Endodermal cell (in vitro differentiated cells): ENCODE data around the gene EML2. TPM values are rescaled to one million over a fixed set of nuclear protein-coding genes. Genes with fewer than 3 reads are reported as not detected.
A peak's percentile ranks its signal among the peaks of the same experiment; 100 is the strongest.

Source experiments
- DNase-seq: peaks from one replicate; pipeline ENCODE4 v3.0.0-alpha.2; 2017
- H3K27ac ChIP-seq: 2 replicates; pipeline ENCODE4 v1.5.1; 2013; ENCODE audit warnings: mild to moderate bottlenecking, low read depth, low read length, moderate library complexity
- H3K27me3 ChIP-seq: 2 replicates; pipeline ENCODE4 v1.6.1; 2013; ENCODE audit warnings: mild to moderate bottlenecking, low read length, moderate library complexity; ENCODE audit not compliant: insufficient read depth, control insufficient read depth, poor library complexity, severe bottlenecking
- H3K36me3 ChIP-seq: 2 replicates; pipeline ENCODE4 v1.7.0; 2013; ENCODE audit warnings: mild to moderate bottlenecking, low read length, moderate library complexity; ENCODE audit not compliant: control insufficient read depth, insufficient read depth
- H3K4me1 ChIP-seq: one replicate; pipeline ENCODE4 v1.7.0; 2013; ENCODE audit warnings: low read length; ENCODE audit not compliant: control insufficient read depth, insufficient read depth
- H3K4me3 ChIP-seq: 2 replicates; pipeline ENCODE4 v1.5.1; 2013; ENCODE audit warnings: mild to moderate bottlenecking, low read length, moderate library complexity
- H3K9ac ChIP-seq: 2 replicates; pipeline ENCODE4 v1.6.1; 2013; ENCODE audit warnings: mild to moderate bottlenecking, low read length, moderate library complexity; ENCODE audit not compliant: poor library complexity, severe bottlenecking; ENCODE audit errors: extremely low read depth
- H3K9me3 ChIP-seq: 2 replicates; pipeline ENCODE4 v1.6.1; 2013; ENCODE audit warnings: mild to moderate bottlenecking, low read length, moderate library complexity; ENCODE audit not compliant: control insufficient read depth
- H3K27ac Mint-ChIP-seq: 2 replicates; pipeline ENCODE4 v1.8.0; 2020; ENCODE audit warnings: mixed read lengths
- H3K27me3 Mint-ChIP-seq: 2 replicates; pipeline ENCODE4 v1.8.0; 2021; ENCODE audit warnings: mild to moderate bottlenecking, mixed read lengths; ENCODE audit not compliant: insufficient read depth
- H3K36me3 Mint-ChIP-seq: 2 replicates; pipeline ENCODE4 v1.8.0; 2020; ENCODE audit warnings: low read depth, mixed read lengths
- H3K4me1 Mint-ChIP-seq: 2 replicates; pipeline ENCODE4 v1.8.0; 2020; ENCODE audit warnings: mixed read lengths
- H3K4me3 Mint-ChIP-seq: 2 replicates; pipeline ENCODE4 v1.8.0; 2020; ENCODE audit warnings: mild to moderate bottlenecking, moderate library complexity, mixed read lengths
- H3K9me3 Mint-ChIP-seq: 2 replicates; pipeline ENCODE4 v1.8.0; 2020; ENCODE audit warnings: mild to moderate bottlenecking, mixed read lengths
- WGBS, 2 experiments: methylation state at CpG; one replicate each; pipeline versions ENCODE4 v1.1.5 to v1.1.7; 2013; ENCODE audit warnings: missing lambda C conversion rate in 2 of 2, mixed read lengths in 1 of 2; ENCODE audit not compliant: insufficient coverage in 1 of 2, insufficient read length in 1 of 2; 5-methylcytosine and 5-hydroxymethylcytosine counted together
- total RNA-seq, 2 donors: library from RNA; stranded (reverse); fragmentation: NEBNext Ultra II Directional in 1 of 2; extraction: Animal tissue kit (Norgen Biotek cat#: 25700) in 1 of 2; gene quantifications; 2 replicates in 1 of 2; 3 replicates in 1 of 2; pipeline ENCODE4 v1.2.1, GENCODE V29; 2021
- TF ChIP-seq, protein P1 (sequence below): fragments of 200-600 bp; sonication (generic); conservative IDR thresholded peaks from 2 replicates; pipeline ENCODE4 v1.5.0; 2021; ENCODE audit warnings: antibody characterized with exemption, mild to moderate bottlenecking

The EML2 gene
- total RNA-seq, 2 donors from 2014 or later: 42.9 to 79.3 TPM

DNA sequence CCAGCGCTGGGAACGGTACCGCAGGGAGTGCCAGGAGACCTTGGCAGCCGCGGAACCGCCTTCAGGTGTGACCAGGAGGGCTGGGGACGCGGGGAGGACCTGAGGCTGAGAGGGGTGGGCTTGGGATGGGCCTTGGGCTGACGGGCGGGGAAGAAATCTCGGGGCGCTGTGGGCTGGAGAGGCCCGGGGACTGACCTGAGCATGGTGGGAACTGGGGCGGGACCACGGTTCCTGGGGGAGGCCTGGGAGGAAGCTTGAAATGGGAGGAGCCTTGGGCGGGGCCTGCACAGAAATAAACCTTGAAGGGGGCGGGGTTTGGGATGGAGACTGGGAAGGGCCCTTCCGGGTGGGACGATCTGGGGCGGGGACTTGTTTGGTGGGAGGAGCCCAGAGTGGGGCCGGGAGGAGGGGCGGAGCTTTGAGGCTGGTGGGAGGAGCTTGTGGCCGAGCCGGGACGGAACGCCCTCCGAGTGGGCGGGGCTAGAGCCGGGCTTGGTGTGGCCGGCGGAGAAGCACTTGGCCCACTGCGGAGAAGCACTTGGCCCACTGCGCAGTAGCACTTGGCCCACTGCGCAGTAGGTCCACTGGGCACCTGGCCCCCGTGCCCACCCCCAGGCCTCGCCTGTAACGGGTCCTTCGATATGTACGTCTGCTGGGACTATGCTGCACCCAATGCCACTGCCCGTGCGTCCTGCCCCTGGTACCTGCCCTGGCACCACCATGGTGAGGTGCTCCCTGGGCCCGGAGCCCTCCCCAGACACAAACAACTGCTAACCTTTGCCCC lies 31.7 kb upstream of the EML2 start:
- H3K9me3 ChIP-seq: no peaks in the 10 kb centered on the region
- Mint-ChIP-seq H3K4me3 (peak overlapping the region; percentile 55), H3K36me3 (no peaks in the 10 kb centered on the region), H3K27me3 (peaks cover 62% of the 10 kb centered on the region), H3K4me1 (peaks cover 11% of the 10 kb centered on the region), H3K27ac (peak overlapping the region; percentile 82), H3K9me3 (no peaks in the 10 kb centered on the region)
- H3K27ac ChIP-seq: no peak overlapping the region
- peak overlapping the region; percentile 82 for H3K4me3 ChIP-seq
- DNase-seq: peak; percentile 99
- H3K9ac ChIP-seq: peak overlapping the region; percentile 20
- H3K36me3 ChIP-seq: no peaks in the 10 kb centered on the region
- H3K27me3 ChIP-seq: no peaks in the 10 kb centered on the region
- TF ChIP-seq, protein P1, sequence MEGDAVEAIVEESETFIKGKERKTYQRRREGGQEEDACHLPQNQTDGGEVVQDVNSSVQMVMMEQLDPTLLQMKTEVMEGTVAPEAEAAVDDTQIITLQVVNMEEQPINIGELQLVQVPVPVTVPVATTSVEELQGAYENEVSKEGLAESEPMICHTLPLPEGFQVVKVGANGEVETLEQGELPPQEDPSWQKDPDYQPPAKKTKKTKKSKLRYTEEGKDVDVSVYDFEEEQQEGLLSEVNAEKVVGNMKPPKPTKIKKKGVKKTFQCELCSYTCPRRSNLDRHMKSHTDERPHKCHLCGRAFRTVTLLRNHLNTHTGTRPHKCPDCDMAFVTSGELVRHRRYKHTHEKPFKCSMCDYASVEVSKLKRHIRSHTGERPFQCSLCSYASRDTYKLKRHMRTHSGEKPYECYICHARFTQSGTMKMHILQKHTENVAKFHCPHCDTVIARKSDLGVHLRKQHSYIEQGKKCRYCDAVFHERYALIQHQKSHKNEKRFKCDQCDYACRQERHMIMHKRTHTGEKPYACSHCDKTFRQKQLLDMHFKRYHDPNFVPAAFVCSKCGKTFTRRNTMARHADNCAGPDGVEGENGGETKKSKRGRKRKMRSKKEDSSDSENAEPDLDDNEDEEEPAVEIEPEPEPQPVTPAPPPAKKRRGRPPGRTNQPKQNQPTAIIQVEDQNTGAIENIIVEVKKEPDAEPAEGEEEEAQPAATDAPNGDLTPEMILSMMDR: no peak
- WGBS, 2 experiments: 23 to 63% methylated on average over 9 to 42 of the region's 42 CpGs
- no peaks in the 10 kb centered on the region for H3K4me1 ChIP-seq

DNA sequence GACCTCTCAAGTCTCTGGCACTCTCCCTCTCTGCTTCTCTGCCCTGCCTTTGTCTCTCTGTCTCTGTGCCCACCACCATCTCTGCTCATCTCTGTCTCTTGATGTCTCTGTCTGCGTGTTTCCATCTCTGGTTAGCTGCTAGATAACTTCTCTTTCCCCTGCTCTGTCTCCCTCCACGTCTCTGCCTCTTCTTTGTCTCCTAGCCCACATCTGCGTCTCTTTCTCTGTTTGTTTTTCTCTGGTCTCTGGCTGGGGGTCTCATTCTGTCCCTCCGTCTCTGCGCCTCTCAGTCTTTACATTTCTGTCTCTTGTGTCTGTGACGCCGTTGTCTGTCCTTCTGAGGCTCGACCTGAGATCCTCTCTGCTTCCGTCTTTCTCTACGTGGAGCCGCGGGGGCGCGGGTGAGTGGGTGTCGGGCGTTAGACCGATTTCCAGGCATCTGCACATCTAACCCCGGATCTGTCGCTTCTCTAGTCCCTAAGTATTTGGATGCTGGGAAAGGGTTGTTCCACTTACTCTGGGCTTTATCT lies 29.2 kb upstream of the EML2 start:
- H3K9me3 Mint-ChIP-seq: no peaks in the 10 kb centered on the region
- TF ChIP-seq, protein P1: no peak
- H3K36me3 Mint-ChIP-seq: no peaks in the 10 kb centered on the region
- H3K27ac Mint-ChIP-seq: peak overlapping the region; percentile 11
- DNase-seq: no peak
- H3K4me1 Mint-ChIP-seq: peaks cover 11% of the 10 kb centered on the region
- peak overlapping the region; percentile 82 for H3K4me3 ChIP-seq
- no peaks in the 10 kb centered on the region for H3K9me3 ChIP-seq
- H3K27me3 Mint-ChIP-seq: peaks cover 49% of the 10 kb centered on the region
- no peak overlapping the region for H3K27ac ChIP-seq
- no peaks in the 10 kb centered on the region for H3K36me3 ChIP-seq
- peak overlapping the region; percentile 16 for H3K9ac ChIP-seq
- peak overlapping the region; percentile 55 for H3K4me3 Mint-ChIP-seq
- H3K4me1 ChIP-seq: no peaks in the 10 kb centered on the region
- H3K27me3 ChIP-seq: no peaks in the 10 kb centered on the region
- 3% methylated on average over 9 to 19 of the region's 19 CpGs for WGBS, 2 experiments

- H3K27ac Mint-ChIP-seq: peak within 1 kb of the TSS; percentile 90
- DNase-seq: peak; percentile 94
- H3K4me1 Mint-ChIP-seq: peaks cover 11% of the 10 kb centered on the region
- H3K4me3 Mint-ChIP-seq: peak within 1 kb of the TSS; percentile 55
- Histone ChIP-seq H3K36me3 (no peaks in the 10 kb centered on the region), H3K9me3 (no peaks in the 10 kb centered on the region), H3K4me1 (no peaks in the 10 kb centered on the region), H3K27me3 (no peaks in the 10 kb centered on the region), H3K27ac (no peak within 1 kb of the TSS), H3K9ac (peak within 1 kb of the TSS; percentile 16), H3K4me3 (peak within 1 kb of the TSS; percentile 82)
- H3K9me3 Mint-ChIP-seq: no peaks in the 10 kb centered on the region
- peaks cover 47% of the 10 kb centered on the region for H3K27me3 Mint-ChIP-seq
- 7 to 21% methylated on average over 4 to 15 of the region's 15 CpGs for WGBS, 2 experiments
- TF ChIP-seq, protein P1: no peak
- no peaks in the 10 kb centered on the region for H3K36me3 Mint-ChIP-seq
Observed at GRCh38 chr19:45667620-45668341, 28.6 kb upstream of the EML2 start, which contains the start of gene GIPR. GIPR (plus strand) TSS chr19:45668221; CDS start chr19:45669521, 1,300 bp downstream.
